H9 (cell line): ENCODE measurements around the gene COPG1. TPM values are rescaled to one million over a fixed set of nuclear protein-coding genes. Genes with fewer than 3 reads are reported as not detected.
A peak's percentile ranks its signal among the peaks of the same experiment; 100 is the strongest.

Experiments
- DNase-seq: peaks from one replicate; pipeline ENCODE4 v3.0.0-alpha.2; 2017
- H2AFZ ChIP-seq: one replicate; pipeline ENCODE4 v1.6.1; 2013; ENCODE audit warnings: mild to moderate bottlenecking, low read length, control low read depth, moderate library complexity
- H2AK5ac ChIP-seq: 2 replicates; pipeline ENCODE4 v1.6.1; 2013; ENCODE audit warnings: low read length, control low read depth, mixed read lengths; ENCODE audit not compliant: insufficient read length
- H2BK120ac ChIP-seq: one replicate; pipeline ENCODE4 v1.6.1; 2013; ENCODE audit warnings: low read depth, mild to moderate bottlenecking, low read length, control low read depth, inconsistent platforms; ENCODE audit not compliant: poor library complexity, severe bottlenecking
- H2BK12ac ChIP-seq: 2 replicates; pipeline ENCODE4 v1.6.1; 2013; ENCODE audit warnings: low read length, control low read depth, mixed read lengths, low read depth; ENCODE audit not compliant: insufficient read length
- H2BK15ac ChIP-seq: 2 replicates; pipeline ENCODE4 v1.6.1; 2013; ENCODE audit warnings: low read depth, low read length, control low read depth
- H2BK20ac ChIP-seq: one replicate; pipeline ENCODE4 v1.6.1; 2013; ENCODE audit warnings: low read depth, mild to moderate bottlenecking, low read length, control low read depth, inconsistent platforms; ENCODE audit not compliant: poor library complexity, severe bottlenecking
- H2BK5ac ChIP-seq: 2 replicates; pipeline ENCODE4 v1.6.1; 2013; ENCODE audit warnings: low read length, control low read depth, mixed read lengths; ENCODE audit not compliant: insufficient read length
- H3K14ac ChIP-seq: 2 replicates; pipeline ENCODE4 v1.6.1; 2013; ENCODE audit warnings: low read length, control low read depth; ENCODE audit not compliant: insufficient read depth
- H3K18ac ChIP-seq: 2 replicates; pipeline ENCODE4 v1.6.1; 2013; ENCODE audit warnings: low read depth, mild to moderate bottlenecking, mixed read lengths, low read length, control low read depth; ENCODE audit not compliant: insufficient read length
- H3K23ac ChIP-seq: 2 replicates; pipeline ENCODE4 v1.6.1; 2013; ENCODE audit warnings: low read length, control low read depth, mixed read lengths, low read depth; ENCODE audit not compliant: insufficient read length
- H3K23me2 ChIP-seq: 2 replicates; pipeline ENCODE4 v1.6.1; 2013; ENCODE audit warnings: low read depth, mild to moderate bottlenecking, mixed read lengths, low read length, control low read depth; ENCODE audit not compliant: insufficient read length, poor library complexity, severe bottlenecking
- H3K27ac ChIP-seq: 2 replicates; pipeline ENCODE4 v1.5.1; 2013; ENCODE audit warnings: low read length, control low read depth, mixed read lengths, low read depth; ENCODE audit not compliant: insufficient read length
- H3K27me3 ChIP-seq: 2 replicates; pipeline ENCODE4 v1.6.1; 2013; ENCODE audit warnings: low read length, control low read depth, inconsistent platforms; ENCODE audit not compliant: insufficient read depth
- H3K4ac ChIP-seq: 2 replicates; pipeline ENCODE4 v1.6.1; 2013; ENCODE audit warnings: low read depth, mild to moderate bottlenecking, control low read depth, inconsistent platforms, low read length, moderate library complexity
- H3K4me1 ChIP-seq: 2 replicates; pipeline ENCODE4 v1.6.1; 2013; ENCODE audit warnings: low read length, control low read depth, inconsistent platforms; ENCODE audit not compliant: insufficient read depth
- H3K4me2 ChIP-seq: 2 replicates; pipeline ENCODE4 v1.6.1; 2013; ENCODE audit warnings: low read length, control low read depth, mixed read lengths; ENCODE audit not compliant: insufficient read length, insufficient read depth
- H3K56ac ChIP-seq: 2 replicates; pipeline ENCODE4 v1.6.1; 2013; ENCODE audit warnings: low read depth, mild to moderate bottlenecking, mixed read lengths, low read length, control low read depth; ENCODE audit not compliant: insufficient read length
- H3K79me1 ChIP-seq: 2 replicates; pipeline ENCODE4 v1.6.1; 2013; ENCODE audit warnings: low read depth, mild to moderate bottlenecking, moderate library complexity, low read length, control low read depth, inconsistent platforms; ENCODE audit not compliant: insufficient read depth, poor library complexity, severe bottlenecking
- H3K79me2 ChIP-seq: 2 replicates; pipeline ENCODE4 v1.6.1; 2013; ENCODE audit warnings: low read length, control low read depth, inconsistent platforms; ENCODE audit not compliant: insufficient read depth
- H3K9ac ChIP-seq: 2 replicates; pipeline ENCODE4 v1.6.1; 2013; ENCODE audit warnings: low read length, control low read depth, mixed read lengths; ENCODE audit not compliant: insufficient read length; ENCODE audit errors: extremely low read depth
- H3K9me3 ChIP-seq: one replicate; pipeline ENCODE4 v1.6.1; 2013; ENCODE audit warnings: low read depth, low read length, inconsistent platforms; ENCODE audit not compliant: control insufficient read depth
- H3T11ph ChIP-seq: one replicate; pipeline ENCODE4 v1.6.1; 2013; ENCODE audit warnings: mild to moderate bottlenecking, low read length, control low read depth, inconsistent platforms
- H4K20me1 ChIP-seq: one replicate; pipeline ENCODE4 v1.6.1; 2013; ENCODE audit not compliant: control insufficient read depth, insufficient read length, insufficient read depth
- H4K5ac ChIP-seq: 2 replicates; pipeline ENCODE4 v1.6.1; 2013; ENCODE audit warnings: low read depth, mild to moderate bottlenecking, mixed read lengths, low read length, control low read depth; ENCODE audit not compliant: insufficient read length
- H4K8ac ChIP-seq: replicated peaks from 2 replicates; pipeline ENCODE4 v1.6.1; 2013; ENCODE audit warnings: low read length, control low read depth, mixed read lengths, low read depth; ENCODE audit not compliant: insufficient read length
- H4K91ac ChIP-seq: 2 replicates; pipeline ENCODE4 v1.6.1; 2013; ENCODE audit warnings: low read depth, mild to moderate bottlenecking, moderate library complexity, mixed read lengths, low read length, control low read depth; ENCODE audit not compliant: insufficient read length
- H3K27ac Mint-ChIP-seq, 3 experiments: 2 replicates in 2 of 3; 3 replicates in 1 of 3; pipeline ENCODE4 v1.8.0; 2020 to 2021; ENCODE audit warnings: mixed read lengths in 3 of 3, mild to moderate bottlenecking in 1 of 3, moderate library complexity in 1 of 3
- H3K27me3 Mint-ChIP-seq: 2 replicates; pipeline ENCODE4 v1.8.0; 2021; ENCODE audit warnings: low read depth, mild to moderate bottlenecking, moderate library complexity, mixed read lengths
- H3K36me3 Mint-ChIP-seq, 3 experiments: 2 replicates in 2 of 3; 3 replicates in 1 of 3; pipeline ENCODE4 v1.8.0; 2020 to 2021; ENCODE audit warnings: low read depth in 3 of 3, mixed read lengths in 3 of 3; ENCODE audit not compliant: insufficient read depth in 1 of 3
- H3K4me1 Mint-ChIP-seq, 2 experiments: 2 replicates each; pipeline ENCODE4 v1.8.0; 2020; ENCODE audit warnings: mixed read lengths in 2 of 2
- H3K4me3 Mint-ChIP-seq, 2 experiments: 2 replicates in 1 of 2; 3 replicates in 1 of 2; pipeline ENCODE4 v1.8.0; 2020 to 2021; ENCODE audit warnings: mild to moderate bottlenecking in 2 of 2, mixed read lengths in 2 of 2, moderate library complexity in 1 of 2
- H3K9me3 Mint-ChIP-seq, 2 experiments: 2 replicates in 1 of 2; 3 replicates in 1 of 2; pipeline ENCODE4 v1.8.0; 2020; ENCODE audit warnings: mild to moderate bottlenecking in 2 of 2, mixed read lengths in 2 of 2, moderate library complexity in 1 of 2
- CTCF ChIP-seq: fragments of 200-600 bp; sonication (generic); conservative IDR thresholded peaks from 3 replicates; pipeline ENCODE4 v1.8.0; 2021; ENCODE audit warnings: antibody characterized with exemption, mild to moderate bottlenecking
- WGBS: extraction: QIAGEN DNeasy Blood & Tissue Kit; methylation state at CpG from one replicate; pipeline ENCODE4 v1.1.7; 2013; ENCODE audit warnings: missing lambda C conversion rate, low lambda C conversion rate, mixed read lengths; ENCODE audit not compliant: insufficient read length; ENCODE audit errors: extremely low coverage; 5-methylcytosine and 5-hydroxymethylcytosine counted together
- total RNA-seq: library from RNA; stranded (reverse); gene quantifications from 2 replicates; pipeline ENCODE4 v1.2.1, GENCODE V29; 2021

The COPG1 gene
- total RNA-seq, 1 experiment from 2014 or later = 147 TPM

- Mint-ChIP-seq H3K27ac (peak overlapping the region in 1 of 3 experiments; percentile 72; a peak in 1 of 7 replicates), H3K4me1 (no peaks in the 10 kb centered on the region), H3K9me3 (no peaks in the 10 kb centered on the region), H3K4me3 (no peak overlapping the region), H3K36me3 (peaks cover 9 to 41% (median 34%) of the 10 kb centered on the region in 3 experiments; a peak in 6 of 7 replicates), H3K27me3 (no peaks in the 10 kb centered on the region)
- Histone ChIP-seq H3K4me2 (no peak overlapping the region), H3K4ac (no peak overlapping the region), H2BK5ac (no peak overlapping the region), H2AFZ (no peak overlapping the region), H3K9me3 (no peaks in the 10 kb centered on the region), H3K14ac (no peak overlapping the region), H3T11ph (no peak overlapping the region), H3K79me1 (peaks cover 2% of the 10 kb centered on the region), H2BK120ac (no peak overlapping the region), H4K8ac (no peak overlapping the region), H3K27me3 (no peaks in the 10 kb centered on the region), H3K23ac (no peak overlapping the region), H2AK5ac (no peak overlapping the region), H3K56ac (no peak overlapping the region), H3K9ac (no peak overlapping the region), H3K23me2 (no peaks in the 10 kb centered on the region), H3K4me1 (no peaks in the 10 kb centered on the region), H3K18ac (no peak overlapping the region), H2BK15ac (no peak overlapping the region), H4K91ac (no peak overlapping the region), H2BK20ac (no peak overlapping the region), H4K5ac (no peak overlapping the region), H2BK12ac (no peak overlapping the region), H3K79me2 (no peaks in the 10 kb centered on the region), H3K27ac (no peak overlapping the region), H4K20me1 (no peaks in the 10 kb centered on the region)
- WGBS = no CpG with 5 or more reads among the region's 3 CpGs
- TF ChIP-seq CTCF = no peak
- no peak for DNase-seq
Measured at GRCh38 chr3:129288446-129288845, 39.0 kb downstream of the COPG1 start.
